K562 (cell line): ENCODE measurements around the gene SERP1. TPM values are rescaled to one million over a fixed set of nuclear protein-coding genes. Genes with fewer than 3 reads are reported as not detected.

Experiments
- CBX5 ChIP-seq: IDR thresholded peaks from 2 replicates; pipeline ENCODE4 v1.6.1; 2014; ENCODE audit warnings: low read depth, borderline replicate concordance
- GABPB1 ChIP-seq: sonication (generic); formaldehyde crosslinking; IDR thresholded peaks from 2 replicates; pipeline ENCODE4 v1.8.0; 2022; ENCODE audit warnings: mild to moderate bottlenecking, missing genetic modification reagents
- HNRNPUL1 ChIP-seq: fragments of 200-400 bp; formaldehyde crosslinking; IDR thresholded peaks from 2 replicates; pipeline ENCODE4 v1.6.1; 2017; ENCODE audit warnings: low read length
- KDM2B ChIP-seq: fragments of 250-450 bp; sonication (Bioruptor Pico); IDR thresholded peaks from 2 replicates; pipeline ENCODE4 v1.8.0; 2021; ENCODE audit warnings: mild to moderate bottlenecking, moderate library complexity
- KLF16 ChIP-seq: IDR thresholded peaks from 2 replicates; pipeline ENCODE4 v1.6.1; 2016; ENCODE audit warnings: antibody characterized with exemption
- NELFE ChIP-seq: IDR thresholded peaks from 2 replicates; pipeline ENCODE4 v1.6.1; 2011; ENCODE audit warnings: mild to moderate bottlenecking; ENCODE audit not compliant: insufficient read depth, insufficient read length
- NR4A1 ChIP-seq, 2 experiments: fragments of 250-450 bp in 1 of 2; fragments of 450-650 bp in 1 of 2; sonication (Bioruptor Pico) in 1 of 2; IDR thresholded peaks; 2 replicates each; pipeline versions ENCODE4 v1.4.0 to v1.6.1; 2016 to 2020; ENCODE audit warnings: mild to moderate bottlenecking in 2 of 2, missing compliant biosample characterization in 1 of 2, missing genetic modification characterization in 1 of 2, moderate library complexity in 1 of 2
- SREBF1 ChIP-seq: fragments of 150-350 bp; IDR thresholded peaks from 2 replicates; pipeline ENCODE4 v1.6.1; 2014; ENCODE audit warnings: antibody characterized with exemption, low read depth, low read length, borderline replicate concordance
- TCFL5 ChIP-seq: fragments of 250-450 bp; sonication (Bioruptor Pico); conservative IDR thresholded peaks from 2 replicates; pipeline ENCODE4 v1.6.1; 2021; ENCODE audit warnings: mild to moderate bottlenecking, moderate library complexity, matching md5 sums
- TOE1 ChIP-seq, 2 experiments: fragments of 450-650 bp in 1 of 2; sonication (generic) in 1 of 2; formaldehyde crosslinking in 1 of 2; IDR thresholded peaks; 2 replicates each; pipeline versions ENCODE4 v1.7.1 to v1.8.0; 2016 to 2022; ENCODE audit warnings: borderline replicate concordance in 2 of 2, mild to moderate bottlenecking in 2 of 2, antibody characterized with exemption in 1 of 2, inconsistent platforms in 1 of 2, low read depth in 1 of 2, missing genetic modification reagents in 1 of 2, moderate library complexity in 1 of 2
- ZNF253 ChIP-seq: fragments of 250-450 bp; sonication (Bioruptor Pico); conservative IDR thresholded peaks from 2 replicates; pipeline ENCODE4 v1.6.1; 2021; ENCODE audit warnings: mild to moderate bottlenecking
- ZNF263 ChIP-seq: sonication (generic); formaldehyde crosslinking; IDR thresholded peaks from 2 replicates; pipeline ENCODE4 v1.8.0; 2022; ENCODE audit warnings: mild to moderate bottlenecking, missing genetic modification reagents, borderline replicate concordance
- ZNF699 ChIP-seq: fragments of 250-450 bp; sonication (Bioruptor Pico); IDR thresholded peaks from 2 replicates; pipeline ENCODE4 v1.8.0; 2021; ENCODE audit warnings: mild to moderate bottlenecking, moderate library complexity; ENCODE audit not compliant: insufficient replicate concordance
- ZNF77 ChIP-seq: fragments of 250-450 bp; sonication (Bioruptor Pico); IDR thresholded peaks from 2 replicates; pipeline ENCODE4 v1.5.0; 2020
- polyA plus RNA-seq, 8 experiments: library from polyadenylated mRNA; depleted of rRNA in 4 of 8; stranded (reverse) in 5 of 8; unstranded in 3 of 8; fragments of >200 nt; fragmentation: Nextera tagmentation in 2 of 8; fragmentation: Illumina TruSeq in 1 of 8; extraction: Ambion mirVana in 2 of 8; extraction: Trizol in 1 of 8; gene quantifications; 2 replicates each; pipeline versions ENCODE4 v1.2.1 to v1.2.3, GENCODE V29; 2011 to 2014; ENCODE audit warnings: inconsistent platforms in 1 of 8, missing spikeins in 1 of 8
- total RNA-seq, 7 experiments: library from RNA; depleted of rRNA in 6 of 7; stranded (reverse); fragments of >200 nt in 6 of 7; fragmentation: Illumina TruSeq in 2 of 7; extraction: Trizol in 2 of 7; gene quantifications; 2 replicates each; pipeline versions ENCODE4 v1.2.1 to v1.2.3, GENCODE V29; 2011 to 2021; ENCODE audit warnings: low replicate concordance in 1 of 7
- TF ChIP-seq, protein P1 (sequence below): fragments of 250-450 bp; sonication (Bioruptor Pico); IDR thresholded peaks from 2 replicates; pipeline ENCODE4 v1.5.0; 2020; ENCODE audit warnings: mild to moderate bottlenecking, borderline replicate concordance
- TF ChIP-seq, protein P2 (sequence below): fragments of 250-450 bp; sonication (Bioruptor Pico); IDR thresholded peaks from 2 replicates; pipeline ENCODE4 v1.8.0; 2022; ENCODE audit warnings: inconsistent platforms
- TF ChIP-seq, protein P3 (sequence below): sonication (generic); formaldehyde crosslinking; IDR thresholded peaks from 2 replicates; pipeline ENCODE4 v1.8.0; 2022; ENCODE audit warnings: missing genetic modification reagents, mild to moderate bottlenecking, borderline replicate concordance
- TF ChIP-seq, protein P4 (sequence below): sonication (generic); formaldehyde crosslinking; IDR thresholded peaks from 2 replicates; pipeline ENCODE4 v1.8.1; 2022; ENCODE audit warnings: missing genetic modification reagents

The SERP1 gene
- total and polyA plus RNA-seq, 9 of the 15 experiments (the other 6 are each of a cell fraction or from before 2014, with no cell fraction given), result 38.6 to 443 (median 121) TPM

DNA sequence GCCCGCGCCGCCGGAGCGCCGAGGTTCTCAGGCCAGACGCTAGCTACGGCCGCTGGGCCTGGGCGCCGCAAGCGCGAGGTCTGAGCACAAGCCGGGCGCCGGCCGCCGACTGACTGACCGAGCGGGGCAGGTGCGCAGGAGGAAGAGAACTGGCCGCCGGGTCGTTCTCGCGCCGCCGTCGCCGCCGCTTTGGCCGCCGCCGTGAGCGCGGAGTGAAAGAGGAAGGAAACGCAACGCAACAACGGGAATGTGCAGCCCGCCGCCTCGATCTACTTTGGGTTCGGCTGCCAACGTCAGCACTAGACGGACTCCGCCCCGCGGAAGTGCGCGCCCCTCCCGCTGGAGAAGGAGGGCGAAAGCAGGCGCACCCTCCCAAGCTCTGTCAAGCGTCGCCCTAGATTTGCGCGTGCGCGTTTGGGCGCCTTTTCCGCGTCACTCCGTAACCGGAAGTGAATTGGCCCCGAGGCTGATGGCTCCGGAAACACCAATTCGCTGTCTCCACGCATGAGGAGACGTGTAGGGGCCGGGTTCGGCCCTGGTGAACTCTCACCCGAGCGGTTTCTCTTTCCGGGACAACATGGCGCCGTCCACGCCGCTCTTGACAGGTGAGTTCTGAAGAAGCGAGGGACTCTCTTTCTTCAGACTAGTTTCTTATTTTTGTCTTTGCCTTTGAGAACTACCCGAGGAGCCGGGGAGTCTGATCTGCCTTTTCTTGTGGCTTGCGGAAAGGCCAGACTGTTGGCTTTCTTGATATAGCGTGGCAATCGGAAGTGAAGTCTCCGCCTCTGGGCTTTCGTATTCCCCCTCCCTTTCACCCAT, at the start of gene SERP1, which contains the start of gene EIF2A (continued):
- TF ChIP-seq, protein P1, sequence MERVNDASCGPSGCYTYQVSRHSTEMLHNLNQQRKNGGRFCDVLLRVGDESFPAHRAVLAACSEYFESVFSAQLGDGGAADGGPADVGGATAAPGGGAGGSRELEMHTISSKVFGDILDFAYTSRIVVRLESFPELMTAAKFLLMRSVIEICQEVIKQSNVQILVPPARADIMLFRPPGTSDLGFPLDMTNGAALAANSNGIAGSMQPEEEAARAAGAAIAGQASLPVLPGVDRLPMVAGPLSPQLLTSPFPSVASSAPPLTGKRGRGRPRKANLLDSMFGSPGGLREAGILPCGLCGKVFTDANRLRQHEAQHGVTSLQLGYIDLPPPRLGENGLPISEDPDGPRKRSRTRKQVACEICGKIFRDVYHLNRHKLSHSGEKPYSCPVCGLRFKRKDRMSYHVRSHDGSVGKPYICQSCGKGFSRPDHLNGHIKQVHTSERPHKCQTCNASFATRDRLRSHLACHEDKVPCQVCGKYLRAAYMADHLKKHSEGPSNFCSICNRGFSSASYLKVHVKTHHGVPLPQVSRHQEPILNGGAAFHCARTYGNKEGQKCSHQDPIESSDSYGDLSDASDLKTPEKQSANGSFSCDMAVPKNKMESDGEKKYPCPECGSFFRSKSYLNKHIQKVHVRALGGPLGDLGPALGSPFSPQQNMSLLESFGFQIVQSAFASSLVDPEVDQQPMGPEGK (CRISPR knock-in tag), result no peak
- TF ChIP-seq SREBF1 (peak; percentile 46; the same call in 1 of the 2 replicates), ZNF699 (CRISPR knock-in tag) (no peak), ZNF253 (CRISPR knock-in tag) (no peak), NR4A1 (CRISPR knock-in tag; IDR thresholded peaks at IDR 0.05) (no peak), NR4A1 (tag; IDR thresholded peaks at IDR 0.05) (no peak), KLF16 (no peak), TCFL5 (CRISPR knock-in tag) (no peak), KDM2B (CRISPR knock-in tag) (no peak), TOE1 (IDR thresholded peaks at IDR 0.05; ENCODE audit: borderline replicate concordance) (no peak), TOE1 (CRISPR knock-in tag; IDR thresholded peaks at IDR 0.05; ENCODE audit: borderline replicate concordance, low read depth) (no peak), GABPB1 (peak; percentile 99), ZNF77 (no peak), CBX5 (no peak), NELFE (no peak), HNRNPUL1 (no peak), ZNF263 (peak; percentile 22; the same call in 1 of the 2 replicates)
- TF ChIP-seq, protein P2, sequence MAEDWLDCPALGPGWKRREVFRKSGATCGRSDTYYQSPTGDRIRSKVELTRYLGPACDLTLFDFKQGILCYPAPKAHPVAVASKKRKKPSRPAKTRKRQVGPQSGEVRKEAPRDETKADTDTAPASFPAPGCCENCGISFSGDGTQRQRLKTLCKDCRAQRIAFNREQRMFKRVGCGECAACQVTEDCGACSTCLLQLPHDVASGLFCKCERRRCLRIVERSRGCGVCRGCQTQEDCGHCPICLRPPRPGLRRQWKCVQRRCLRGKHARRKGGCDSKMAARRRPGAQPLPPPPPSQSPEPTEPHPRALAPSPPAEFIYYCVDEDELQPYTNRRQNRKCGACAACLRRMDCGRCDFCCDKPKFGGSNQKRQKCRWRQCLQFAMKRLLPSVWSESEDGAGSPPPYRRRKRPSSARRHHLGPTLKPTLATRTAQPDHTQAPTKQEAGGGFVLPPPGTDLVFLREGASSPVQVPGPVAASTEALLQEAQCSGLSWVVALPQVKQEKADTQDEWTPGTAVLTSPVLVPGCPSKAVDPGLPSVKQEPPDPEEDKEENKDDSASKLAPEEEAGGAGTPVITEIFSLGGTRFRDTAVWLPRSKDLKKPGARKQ, result no peak
- TF ChIP-seq, protein P3, sequence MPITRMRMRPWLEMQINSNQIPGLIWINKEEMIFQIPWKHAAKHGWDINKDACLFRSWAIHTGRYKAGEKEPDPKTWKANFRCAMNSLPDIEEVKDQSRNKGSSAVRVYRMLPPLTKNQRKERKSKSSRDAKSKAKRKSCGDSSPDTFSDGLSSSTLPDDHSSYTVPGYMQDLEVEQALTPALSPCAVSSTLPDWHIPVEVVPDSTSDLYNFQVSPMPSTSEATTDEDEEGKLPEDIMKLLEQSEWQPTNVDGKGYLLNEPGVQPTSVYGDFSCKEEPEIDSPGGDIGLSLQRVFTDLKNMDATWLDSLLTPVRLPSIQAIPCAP, result no peak
- TF ChIP-seq, protein P4, sequence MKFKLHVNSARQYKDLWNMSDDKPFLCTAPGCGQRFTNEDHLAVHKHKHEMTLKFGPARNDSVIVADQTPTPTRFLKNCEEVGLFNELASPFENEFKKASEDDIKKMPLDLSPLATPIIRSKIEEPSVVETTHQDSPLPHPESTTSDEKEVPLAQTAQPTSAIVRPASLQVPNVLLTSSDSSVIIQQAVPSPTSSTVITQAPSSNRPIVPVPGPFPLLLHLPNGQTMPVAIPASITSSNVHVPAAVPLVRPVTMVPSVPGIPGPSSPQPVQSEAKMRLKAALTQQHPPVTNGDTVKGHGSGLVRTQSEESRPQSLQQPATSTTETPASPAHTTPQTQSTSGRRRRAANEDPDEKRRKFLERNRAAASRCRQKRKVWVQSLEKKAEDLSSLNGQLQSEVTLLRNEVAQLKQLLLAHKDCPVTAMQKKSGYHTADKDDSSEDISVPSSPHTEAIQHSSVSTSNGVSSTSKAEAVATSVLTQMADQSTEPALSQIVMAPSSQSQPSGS (CRISPR knock-in tag), result no peak
